Fibroblast of mammary gland (primary cell): ENCODE results near the gene EEIG1.

Experiments used
- DNase-seq: peaks from one replicate; pipeline ENCODE4 v3.0.0-alpha.2; 2010; ENCODE audit warnings: low read depth
- H3K4me3 ChIP-seq: 2 replicates; pipeline ENCODE4 v1.5.1; 2011; ENCODE audit warnings: low read depth, mild to moderate bottlenecking, low read length, moderate library complexity; ENCODE audit not compliant: control insufficient read depth
- CTCF ChIP-seq: conservative IDR thresholded peaks from 2 replicates; pipeline ENCODE4 v1.5.1; 2011; ENCODE audit warnings: low read depth, low read length, inconsistent platforms; ENCODE audit not compliant: control insufficient read depth, insufficient read depth

The EEIG1 gene

GRCh38 chr9:127945942-127946341 lies 34.8 kb downstream of the EEIG1 start:
- DNase-seq = no peak
- no peak overlapping the region for H3K4me3 ChIP-seq
- no peak for TF ChIP-seq CTCF

GRCh38 chr9:127945338-127945737 lies 35.5 kb downstream of the EEIG1 start:
- no peak overlapping the region for H3K4me3 ChIP-seq
- no peak for DNase-seq
- TF ChIP-seq CTCF = no peak

- no peak for DNase-seq
- H3K4me3 ChIP-seq = no peak overlapping the region
Observed at GRCh38 chr9:127944586-127945218, 36.1 kb downstream of the EEIG1 start.

GRCh38 chr9:127943731-127944144 lies 37.1 kb downstream of the EEIG1 start:
- peak; percentile 84 for TF ChIP-seq CTCF
- DNase-seq = peak; percentile 78
- H3K4me3 ChIP-seq = no peak overlapping the region

More at GRCh38 chr9:127944586-127945218, 36.1 kb downstream of the EEIG1 start:
- no peak for TF ChIP-seq CTCF

GRCh38 chr9:127943011-127943662 lies 37.7 kb downstream of the EEIG1 start:
- DNase-seq = no peak
- H3K4me3 ChIP-seq = no peak overlapping the region
- no peak for TF ChIP-seq CTCF

GRCh38 chr9:127942216-127943010 lies 38.4 kb downstream of the EEIG1 start:
- no peak overlapping the region for H3K4me3 ChIP-seq
- DNase-seq = peak; percentile 70
- TF ChIP-seq CTCF = peak; percentile 84
